Suprapubic skin (tissue), 4 donors: ENCODE results near the gene HOXA6. TPM values are rescaled to one million over a fixed set of nuclear protein-coding genes. Genes with fewer than 3 reads are reported as not detected.
A peak's percentile ranks its signal among the peaks of the same experiment; 100 is the strongest.

Source experiments
- DNase-seq, 2 donors: peaks; one replicate each; pipeline ENCODE4 v3.0.0-alpha.2; 2019; ENCODE audit warnings: low spot score in 2 of 2
- H3K27ac ChIP-seq: fragments of 200-600 bp; sonication (generic); one replicate; pipeline ENCODE4 v1.5.1; 2019
- H3K27me3 ChIP-seq: fragments of 200-600 bp; sonication (generic); one replicate; pipeline ENCODE4 v1.5.1; 2019
- H3K36me3 ChIP-seq: fragments of 200-600 bp; sonication (generic); one replicate; pipeline ENCODE4 v1.5.1; 2019
- H3K4me1 ChIP-seq: fragments of 200-600 bp; sonication (generic); one replicate; pipeline ENCODE4 v1.5.1; 2019
- H3K4me3 ChIP-seq: fragments of 200-600 bp; sonication (generic); one replicate; pipeline ENCODE4 v1.5.1; 2019; ENCODE audit warnings: mild to moderate bottlenecking
- H3K9me3 ChIP-seq: fragments of 200-600 bp; sonication (generic); one replicate; pipeline ENCODE4 v1.5.1; 2019
- EP300 ChIP-seq: sonication (generic); formaldehyde crosslinking; IDR thresholded peaks from one replicate; pipeline ENCODE4 v1.6.1; 2017; ENCODE audit warnings: antibody characterized with exemption
- POLR2A ChIP-seq, 2 donors: fragments of 450-650 bp; IDR thresholded peaks; one replicate each; pipeline ENCODE4 v1.6.1; 2017; ENCODE audit warnings: antibody characterized with exemption in 2 of 2, mild to moderate bottlenecking in 2 of 2, moderate library complexity in 2 of 2
- POLR2AphosphoS5 ChIP-seq, 3 donors: sonication (generic); formaldehyde crosslinking; IDR thresholded peaks; one replicate each; pipeline ENCODE4 v1.6.1; 2017; ENCODE audit warnings: antibody characterized with exemption in 3 of 3
- WGBS: methylation state at CpG from one replicate; pipeline ENCODE4 v1.1.5; 2018; 5-methylcytosine and 5-hydroxymethylcytosine counted together
- total RNA-seq, 4 donors: library from RNA; depleted of rRNA; stranded (reverse); fragments of >200 nt; gene quantifications; one replicate each; pipeline ENCODE4 v1.1.0, GENCODE V29; 2016
- TF ChIP-seq, protein P1 (sequence below), 2 donors: fragments of 200-600 bp in 1 of 2; fragments of 450-650 bp in 1 of 2; sonication (generic) in 1 of 2; IDR thresholded peaks; one replicate each; pipeline ENCODE4 v1.5.1; 2016 to 2019; ENCODE audit warnings: antibody characterized with exemption in 2 of 2, mild to moderate bottlenecking in 1 of 2, moderate library complexity in 1 of 2

HOXA6 gene
- total RNA-seq, 4 donors from 2014 or later, result 4.0 to 9.3 (median 6.4) TPM

DNA sequence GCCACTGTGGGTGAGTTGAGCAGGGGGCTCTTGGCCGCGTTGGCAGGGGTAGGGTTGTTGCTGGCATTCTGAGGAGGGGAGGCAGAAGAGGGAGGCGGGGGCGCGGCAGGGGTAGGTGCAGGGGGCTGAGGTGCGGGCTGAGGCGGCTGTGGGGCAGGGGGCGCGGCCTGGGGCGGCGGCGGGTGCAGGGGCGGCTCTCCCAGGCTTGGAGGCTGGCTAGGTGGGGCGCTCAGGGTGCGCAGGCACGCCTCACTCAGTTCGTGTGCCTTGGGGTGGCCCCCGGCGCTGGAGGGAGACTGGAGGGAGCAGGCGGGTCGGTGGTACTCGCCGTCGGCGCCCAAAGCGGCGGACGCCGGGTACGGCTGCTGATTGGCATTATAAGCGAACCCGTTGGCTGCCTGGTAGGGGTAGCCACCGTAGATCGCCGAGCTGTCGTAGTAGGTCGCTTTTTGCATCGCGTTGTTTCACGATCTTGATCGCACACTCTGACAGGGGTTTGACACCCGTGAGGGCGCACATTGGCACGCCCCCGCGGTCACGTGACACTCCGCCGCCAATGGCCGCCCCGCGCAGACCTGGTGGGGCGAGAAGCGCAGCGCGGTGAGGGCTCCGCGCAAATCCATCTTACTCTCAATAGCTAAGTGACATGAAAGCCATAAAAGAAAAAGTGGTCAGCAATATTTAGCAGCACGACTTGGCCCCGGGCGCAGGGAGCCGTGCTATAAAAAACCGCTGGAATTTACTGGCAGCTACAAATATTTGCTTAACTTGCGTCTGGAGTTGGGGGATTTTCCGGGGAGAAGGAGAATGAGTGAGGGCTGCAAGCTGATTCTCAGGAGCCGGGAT, 37.2 kb downstream of the HOXA6 start:
- Histone ChIP-seq H3K9me3 (no peaks in the 10 kb centered on the region), H3K27me3 (no peaks in the 10 kb centered on the region), H3K4me1 (peaks cover 43% of the 10 kb centered on the region), H3K36me3 (peaks cover 12% of the 10 kb centered on the region), H3K4me3 (peak overlapping the region; percentile 32), H3K27ac (peak overlapping the region; percentile 73)
- TF ChIP-seq EP300, result no peak
- no peak for TF ChIP-seq POLR2AphosphoS5 (IDR thresholded peaks at IDR 0.05)
- TF ChIP-seq POLR2A (IDR thresholded peaks at IDR 0.05), result no peak
- TF ChIP-seq, protein P1, sequence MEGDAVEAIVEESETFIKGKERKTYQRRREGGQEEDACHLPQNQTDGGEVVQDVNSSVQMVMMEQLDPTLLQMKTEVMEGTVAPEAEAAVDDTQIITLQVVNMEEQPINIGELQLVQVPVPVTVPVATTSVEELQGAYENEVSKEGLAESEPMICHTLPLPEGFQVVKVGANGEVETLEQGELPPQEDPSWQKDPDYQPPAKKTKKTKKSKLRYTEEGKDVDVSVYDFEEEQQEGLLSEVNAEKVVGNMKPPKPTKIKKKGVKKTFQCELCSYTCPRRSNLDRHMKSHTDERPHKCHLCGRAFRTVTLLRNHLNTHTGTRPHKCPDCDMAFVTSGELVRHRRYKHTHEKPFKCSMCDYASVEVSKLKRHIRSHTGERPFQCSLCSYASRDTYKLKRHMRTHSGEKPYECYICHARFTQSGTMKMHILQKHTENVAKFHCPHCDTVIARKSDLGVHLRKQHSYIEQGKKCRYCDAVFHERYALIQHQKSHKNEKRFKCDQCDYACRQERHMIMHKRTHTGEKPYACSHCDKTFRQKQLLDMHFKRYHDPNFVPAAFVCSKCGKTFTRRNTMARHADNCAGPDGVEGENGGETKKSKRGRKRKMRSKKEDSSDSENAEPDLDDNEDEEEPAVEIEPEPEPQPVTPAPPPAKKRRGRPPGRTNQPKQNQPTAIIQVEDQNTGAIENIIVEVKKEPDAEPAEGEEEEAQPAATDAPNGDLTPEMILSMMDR (IDR thresholded peaks at IDR 0.05), result no peak
- WGBS, result 73% methylated on average over 45 of the region's 66 CpGs
- peak in 1 of 2 donors; percentile 59 for DNase-seq

DNA sequence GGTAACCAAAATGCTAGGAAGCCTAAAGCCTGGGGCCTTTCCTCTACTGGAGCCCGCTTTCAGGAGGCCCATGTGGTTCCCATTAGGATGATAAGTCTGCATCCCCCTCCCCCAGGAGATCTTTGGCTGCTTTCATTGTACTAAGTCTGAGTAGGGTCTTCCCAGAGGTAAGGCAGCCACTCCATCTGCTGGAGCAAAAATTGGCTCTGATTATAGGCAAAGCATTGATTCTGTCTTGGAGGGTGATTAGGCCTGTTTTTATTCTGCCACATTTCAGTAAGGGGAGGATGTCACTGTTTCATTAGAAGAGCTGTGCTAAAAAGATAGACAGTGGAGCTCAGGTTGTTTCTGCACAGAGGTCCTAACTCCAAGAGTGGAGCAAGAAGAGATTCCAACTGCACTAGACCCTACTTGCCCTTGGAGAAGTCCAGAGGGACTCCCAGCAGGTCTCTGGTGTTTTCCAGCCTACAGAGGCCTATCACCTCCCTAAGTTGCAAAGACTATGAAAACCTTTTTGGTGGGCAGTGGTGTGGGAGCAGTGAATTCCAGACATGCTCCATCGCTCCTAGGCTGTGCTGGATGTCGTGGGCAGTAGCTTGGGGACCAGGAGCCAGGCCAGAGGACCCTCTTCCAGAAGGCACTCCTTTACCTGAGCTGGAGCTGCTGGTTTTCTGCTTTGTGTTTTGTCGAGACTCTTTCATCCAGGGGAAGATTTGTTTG, 37.9 kb downstream of the HOXA6 start:
- H3K4me3 ChIP-seq, result peak overlapping the region; percentile 32
- H3K9me3 ChIP-seq, result no peaks in the 10 kb centered on the region
- TF ChIP-seq, protein P1 (IDR thresholded peaks at IDR 0.05), result no peak
- TF ChIP-seq POLR2AphosphoS5 (IDR thresholded peaks at IDR 0.05), result no peak
- TF ChIP-seq EP300, result no peak
- TF ChIP-seq POLR2A (IDR thresholded peaks at IDR 0.05), result no peak
- no peak for DNase-seq
- H3K27ac ChIP-seq, result peak overlapping the region; percentile 73
- peaks cover 38% of the 10 kb centered on the region for H3K4me1 ChIP-seq
- 96% methylated on average over 4 of the region's 4 CpGs for WGBS
- H3K36me3 ChIP-seq, result peaks cover 12% of the 10 kb centered on the region
- H3K27me3 ChIP-seq, result no peaks in the 10 kb centered on the region

DNA sequence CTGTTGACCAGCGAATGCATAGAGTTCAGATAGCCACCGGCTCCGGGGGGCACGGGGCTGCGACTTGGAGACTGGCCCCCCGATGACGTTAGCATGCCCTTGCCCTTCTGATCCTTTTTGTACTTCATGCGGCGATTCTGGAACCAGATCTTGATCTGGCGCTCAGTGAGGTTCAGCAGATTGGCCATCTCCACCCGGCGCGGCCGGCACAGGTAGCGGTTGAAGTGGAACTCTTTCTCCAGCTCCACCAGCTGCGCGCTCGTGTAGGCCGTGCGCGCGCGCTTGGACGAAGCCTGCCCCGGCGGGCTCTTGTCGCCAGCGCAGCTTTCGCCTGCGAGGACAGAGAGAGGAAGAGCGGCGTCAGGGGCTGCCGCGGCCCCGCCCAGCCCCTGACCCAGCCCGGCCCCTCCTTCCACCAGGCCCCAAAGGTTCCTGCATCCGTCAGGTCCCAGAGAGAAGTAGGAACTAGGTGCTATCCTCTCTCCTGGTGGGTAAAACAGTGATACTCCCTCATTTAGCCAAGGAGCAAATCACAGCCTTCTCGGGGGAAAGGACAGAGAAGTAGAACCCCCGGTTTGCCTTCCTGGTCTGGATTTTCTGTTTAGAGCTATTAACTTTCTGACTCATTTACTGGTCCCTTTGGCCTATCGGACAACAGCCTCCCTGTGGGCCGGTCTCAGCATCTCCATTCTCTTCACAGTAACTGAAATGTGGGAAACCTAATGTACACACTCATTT, 39.0 kb downstream of the HOXA6 start:
- no peaks in the 10 kb centered on the region for H3K9me3 ChIP-seq
- TF ChIP-seq, protein P1 (IDR thresholded peaks at IDR 0.05), result no peak
- TF ChIP-seq POLR2A (IDR thresholded peaks at IDR 0.05) (no peak), EP300 (no peak), POLR2AphosphoS5 (IDR thresholded peaks at IDR 0.05) (no peak)
- H3K27me3 ChIP-seq, result no peaks in the 10 kb centered on the region
- peak overlapping the region; percentile 23 for H3K4me3 ChIP-seq
- WGBS, result 78% methylated on average over 41 of the region's 41 CpGs
- DNase-seq, result peak in 1 of 2 donors; percentile 58
- peaks cover 12% of the 10 kb centered on the region for H3K36me3 ChIP-seq
- H3K27ac ChIP-seq, result peak overlapping the region; percentile 60
- H3K4me1 ChIP-seq, result peaks cover 31% of the 10 kb centered on the region

DNA sequence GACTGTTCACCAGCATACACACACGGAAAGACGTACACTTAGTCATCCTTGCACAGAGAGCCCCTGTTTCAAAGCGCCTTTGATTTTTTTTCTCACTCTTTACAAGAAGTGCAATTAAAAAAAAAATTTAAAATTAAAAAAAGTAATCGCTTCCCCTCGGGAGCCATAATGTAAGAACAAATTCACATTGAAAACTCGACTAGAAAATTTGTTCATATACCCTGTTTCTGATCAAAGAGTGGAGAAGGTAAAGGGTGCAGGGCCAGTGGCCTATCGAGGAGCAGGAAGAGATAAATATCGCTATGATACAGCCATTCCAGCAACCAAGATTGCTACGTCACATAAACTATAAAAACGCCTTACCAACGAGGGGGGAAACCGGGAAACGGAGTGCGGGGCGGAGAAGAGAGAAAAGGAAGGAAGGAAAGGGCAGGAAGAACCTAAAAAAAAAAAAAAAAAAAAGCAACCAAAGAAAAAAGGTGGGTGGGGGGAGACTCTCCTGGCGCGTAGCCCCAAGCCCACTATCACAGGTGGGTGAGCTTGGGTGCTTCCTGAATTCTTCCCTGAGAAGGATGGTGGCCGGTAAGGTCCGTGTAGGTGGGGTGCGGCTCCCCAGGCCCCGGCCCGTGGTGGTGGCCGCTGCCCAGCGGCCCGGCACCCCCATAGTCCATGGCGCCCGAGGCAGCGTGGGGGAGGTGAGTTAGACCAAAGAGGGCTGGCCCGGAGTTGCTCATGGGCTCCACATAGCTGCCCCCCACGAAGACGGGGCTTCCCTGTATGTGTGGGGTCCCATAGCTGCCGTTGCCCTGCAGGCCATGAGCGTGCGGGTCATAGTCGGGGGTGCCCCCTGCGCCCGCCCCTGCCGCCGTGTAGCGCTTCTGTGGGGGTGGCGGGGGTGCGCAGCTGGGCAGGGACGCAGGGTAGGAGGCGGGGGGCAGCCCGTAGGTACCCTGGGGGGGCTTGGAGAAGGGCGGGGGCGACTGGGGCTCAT, 39.9 kb downstream of the HOXA6 start:
- 82% methylated on average over 29 of the region's 47 CpGs for WGBS
- TF ChIP-seq POLR2A (IDR thresholded peaks at IDR 0.05) (no peak), EP300 (no peak), POLR2AphosphoS5 (IDR thresholded peaks at IDR 0.05) (no peak)
- TF ChIP-seq, protein P1 (IDR thresholded peaks at IDR 0.05), result no peak
- Histone ChIP-seq H3K36me3 (peaks cover 12% of the 10 kb centered on the region), H3K4me3 (peak overlapping the region; percentile 23), H3K27ac (peak overlapping the region; percentile 60), H3K9me3 (no peaks in the 10 kb centered on the region), H3K27me3 (no peaks in the 10 kb centered on the region), H3K4me1 (peaks cover 31% of the 10 kb centered on the region)
- peak in 1 of 2 donors; percentile 64 for DNase-seq
